ENCODE results near the gene RPL35A. TPM values are rescaled to one million over a fixed set of nuclear protein-coding genes. Genes with fewer than 3 reads are reported as not detected.

RPL35A gene
- total and polyA plus RNA-seq, 9 of the 15 experiments (the other 6 are each of a cell fraction or from before 2014, with no cell fraction given): 1,475 to 2,942 (median 2,367) TPM

DNA sequence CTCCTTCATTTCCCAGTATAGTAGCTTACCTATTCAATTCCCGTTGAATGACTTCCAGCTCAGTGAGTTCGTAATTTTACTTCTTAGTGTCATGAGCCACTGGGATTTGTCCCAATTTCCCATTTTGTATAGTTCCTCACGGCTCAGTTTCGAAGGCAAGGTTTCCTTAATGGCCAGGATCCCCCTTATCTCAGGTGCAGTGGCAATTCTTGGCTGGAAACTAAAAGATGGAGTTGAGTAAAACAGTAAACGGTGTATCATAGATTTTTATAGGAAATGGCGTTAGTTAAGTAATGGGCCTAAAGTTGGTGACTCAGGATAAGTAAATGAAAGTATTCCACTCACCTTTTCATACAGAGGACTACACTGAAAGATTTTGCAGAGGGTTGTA is 9.5 kb downstream of the RPL35A start (continued):
- TF ChIP-seq TBL1XR1 (IDR thresholded peaks at IDR 0.05; ENCODE audit: low read length in 2 of 2) (no peak), MAFK (IDR thresholded peaks at IDR 0.05; ENCODE audit: low read length) (no peak), ERF (CRISPR knock-in tag; IDR thresholded peaks at IDR 0.05) (no peak), POLR2G (IDR thresholded peaks at IDR 0.05; ENCODE audit: low read depth, low read length) (no peak), NFATC3 (IDR thresholded peaks at IDR 0.05) (0 out of 2 replicates have a peak, but pooled peaks have one; percentile 69), HNRNPH1 (optimal IDR thresholded peaks at IDR 0.05; ENCODE audit: low read depth, low read length) (no peak), ZNF778 (CRISPR knock-in tag; IDR thresholded peaks at IDR 0.05) (no peak), ZNF584 (CRISPR knock-in tag; IDR thresholded peaks at IDR 0.05; ENCODE audit: low read depth) (no peak), PHB2 (IDR thresholded peaks at IDR 0.05; ENCODE audit: low read depth) (no peak), SRSF1 (IDR thresholded peaks at IDR 0.05; ENCODE audit: low read depth, low read length) (no peak), CBFA2T2 (conservative IDR thresholded peaks at IDR 0.05) (no peak), ZNF347 (CRISPR knock-in tag; IDR thresholded peaks at IDR 0.05; ENCODE audit: low read depth) (no peak), KDM1A (IDR thresholded peaks at IDR 0.05) (0 out of 4 replicates have a peak, but pooled peaks have one; percentile 15 to 28)
- TF ChIP-seq, protein P1, sequence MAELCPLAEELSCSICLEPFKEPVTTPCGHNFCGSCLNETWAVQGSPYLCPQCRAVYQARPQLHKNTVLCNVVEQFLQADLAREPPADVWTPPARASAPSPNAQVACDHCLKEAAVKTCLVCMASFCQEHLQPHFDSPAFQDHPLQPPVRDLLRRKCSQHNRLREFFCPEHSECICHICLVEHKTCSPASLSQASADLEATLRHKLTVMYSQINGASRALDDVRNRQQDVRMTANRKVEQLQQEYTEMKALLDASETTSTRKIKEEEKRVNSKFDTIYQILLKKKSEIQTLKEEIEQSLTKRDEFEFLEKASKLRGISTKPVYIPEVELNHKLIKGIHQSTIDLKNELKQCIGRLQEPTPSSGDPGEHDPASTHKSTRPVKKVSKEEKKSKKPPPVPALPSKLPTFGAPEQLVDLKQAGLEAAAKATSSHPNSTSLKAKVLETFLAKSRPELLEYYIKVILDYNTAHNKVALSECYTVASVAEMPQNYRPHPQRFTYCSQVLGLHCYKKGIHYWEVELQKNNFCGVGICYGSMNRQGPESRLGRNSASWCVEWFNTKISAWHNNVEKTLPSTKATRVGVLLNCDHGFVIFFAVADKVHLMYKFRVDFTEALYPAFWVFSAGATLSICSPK (IDR thresholded peaks at IDR 0.05; ENCODE audit: borderline replicate concordance): 0 out of 2 replicates have a peak, but pooled peaks have one; percentile 39
- TF ChIP-seq, protein P2, sequence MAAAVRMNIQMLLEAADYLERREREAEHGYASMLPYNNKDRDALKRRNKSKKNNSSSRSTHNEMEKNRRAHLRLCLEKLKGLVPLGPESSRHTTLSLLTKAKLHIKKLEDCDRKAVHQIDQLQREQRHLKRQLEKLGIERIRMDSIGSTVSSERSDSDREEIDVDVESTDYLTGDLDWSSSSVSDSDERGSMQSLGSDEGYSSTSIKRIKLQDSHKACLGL (CRISPR knock-in tag; IDR thresholded peaks at IDR 0.05; ENCODE audit: borderline replicate concordance, poor library complexity, severe bottlenecking): no peak
- TF ChIP-seq, protein P3, sequence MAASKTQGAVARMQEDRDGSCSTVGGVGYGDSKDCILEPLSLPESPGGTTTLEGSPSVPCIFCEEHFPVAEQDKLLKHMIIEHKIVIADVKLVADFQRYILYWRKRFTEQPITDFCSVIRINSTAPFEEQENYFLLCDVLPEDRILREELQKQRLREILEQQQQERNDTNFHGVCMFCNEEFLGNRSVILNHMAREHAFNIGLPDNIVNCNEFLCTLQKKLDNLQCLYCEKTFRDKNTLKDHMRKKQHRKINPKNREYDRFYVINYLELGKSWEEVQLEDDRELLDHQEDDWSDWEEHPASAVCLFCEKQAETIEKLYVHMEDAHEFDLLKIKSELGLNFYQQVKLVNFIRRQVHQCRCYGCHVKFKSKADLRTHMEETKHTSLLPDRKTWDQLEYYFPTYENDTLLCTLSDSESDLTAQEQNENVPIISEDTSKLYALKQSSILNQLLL (CRISPR knock-in tag; IDR thresholded peaks at IDR 0.05; ENCODE audit: borderline replicate concordance): no peak
- TF ChIP-seq, protein P4, sequence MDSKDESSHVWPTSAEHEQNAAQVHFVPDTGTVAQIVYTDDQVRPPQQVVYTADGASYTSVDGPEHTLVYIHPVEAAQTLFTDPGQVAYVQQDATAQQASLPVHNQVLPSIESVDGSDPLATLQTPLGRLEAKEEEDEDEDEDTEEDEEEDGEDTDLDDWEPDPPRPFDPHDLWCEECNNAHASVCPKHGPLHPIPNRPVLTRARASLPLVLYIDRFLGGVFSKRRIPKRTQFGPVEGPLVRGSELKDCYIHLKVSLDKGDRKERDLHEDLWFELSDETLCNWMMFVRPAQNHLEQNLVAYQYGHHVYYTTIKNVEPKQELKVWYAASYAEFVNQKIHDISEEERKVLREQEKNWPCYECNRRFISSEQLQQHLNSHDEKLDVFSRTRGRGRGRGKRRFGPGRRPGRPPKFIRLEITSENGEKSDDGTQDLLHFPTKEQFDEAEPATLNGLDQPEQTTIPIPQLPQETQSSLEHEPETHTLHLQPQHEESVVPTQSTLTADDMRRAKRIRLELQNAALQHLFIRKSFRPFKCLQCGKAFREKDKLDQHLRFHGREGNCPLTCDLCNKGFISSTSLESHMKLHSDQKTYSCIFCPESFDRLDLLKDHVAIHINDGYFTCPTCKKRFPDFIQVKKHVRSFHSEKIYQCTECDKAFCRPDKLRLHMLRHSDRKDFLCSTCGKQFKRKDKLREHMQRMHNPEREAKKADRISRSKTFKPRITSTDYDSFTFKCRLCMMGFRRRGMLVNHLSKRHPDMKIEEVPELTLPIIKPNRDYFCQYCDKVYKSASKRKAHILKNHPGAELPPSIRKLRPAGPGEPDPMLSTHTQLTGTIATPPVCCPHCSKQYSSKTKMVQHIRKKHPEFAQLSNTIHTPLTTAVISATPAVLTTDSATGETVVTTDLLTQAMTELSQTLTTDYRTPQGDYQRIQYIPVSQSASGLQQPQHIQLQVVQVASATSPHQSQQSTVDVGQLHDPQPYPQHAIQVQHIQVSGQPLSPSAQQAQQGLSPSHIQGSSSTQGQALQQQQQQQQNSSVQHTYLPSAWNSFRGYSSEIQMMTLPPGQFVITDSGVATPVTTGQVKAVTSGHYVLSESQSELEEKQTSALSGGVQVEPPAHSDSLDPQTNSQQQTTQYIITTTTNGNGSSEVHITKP (IDR thresholded peaks at IDR 0.05; ENCODE audit: partially characterized antibody): no peak
- TF ChIP-seq, protein P5, sequence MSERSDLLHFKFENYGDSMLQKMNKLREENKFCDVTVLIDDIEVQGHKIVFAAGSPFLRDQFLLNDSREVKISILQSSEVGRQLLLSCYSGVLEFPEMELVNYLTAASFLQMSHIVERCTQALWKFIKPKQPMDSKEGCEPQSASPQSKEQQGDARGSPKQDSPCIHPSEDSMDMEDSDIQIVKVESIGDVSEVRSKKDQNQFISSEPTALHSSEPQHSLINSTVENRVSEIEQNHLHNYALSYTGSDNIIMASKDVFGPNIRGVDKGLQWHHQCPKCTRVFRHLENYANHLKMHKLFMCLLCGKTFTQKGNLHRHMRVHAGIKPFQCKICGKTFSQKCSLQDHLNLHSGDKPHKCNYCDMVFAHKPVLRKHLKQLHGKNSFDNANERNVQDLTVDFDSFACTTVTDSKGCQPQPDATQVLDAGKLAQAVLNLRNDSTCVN (CRISPR knock-in tag; IDR thresholded peaks at IDR 0.05): no peak
- TF ChIP-seq, protein P6, sequence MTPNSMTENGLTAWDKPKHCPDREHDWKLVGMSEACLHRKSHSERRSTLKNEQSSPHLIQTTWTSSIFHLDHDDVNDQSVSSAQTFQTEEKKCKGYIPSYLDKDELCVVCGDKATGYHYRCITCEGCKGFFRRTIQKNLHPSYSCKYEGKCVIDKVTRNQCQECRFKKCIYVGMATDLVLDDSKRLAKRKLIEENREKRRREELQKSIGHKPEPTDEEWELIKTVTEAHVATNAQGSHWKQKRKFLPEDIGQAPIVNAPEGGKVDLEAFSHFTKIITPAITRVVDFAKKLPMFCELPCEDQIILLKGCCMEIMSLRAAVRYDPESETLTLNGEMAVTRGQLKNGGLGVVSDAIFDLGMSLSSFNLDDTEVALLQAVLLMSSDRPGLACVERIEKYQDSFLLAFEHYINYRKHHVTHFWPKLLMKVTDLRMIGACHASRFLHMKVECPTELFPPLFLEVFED (CRISPR knock-in tag; conservative IDR thresholded peaks at IDR 0.05): no peak

All from K562 (cell line).